HG03439 (cell line): ENCODE data around the gene ST8SIA4.

Source experiments
- ATAC-seq: cut with Tn5 transposase; IDR thresholded peaks from one replicate; pipeline ENCODE4 v1.9.1; 2021; ENCODE audit warnings: mild to moderate bottlenecking, moderate library complexity; ENCODE audit not compliant: unreplicated experiment

The ST8SIA4 gene

DNA sequence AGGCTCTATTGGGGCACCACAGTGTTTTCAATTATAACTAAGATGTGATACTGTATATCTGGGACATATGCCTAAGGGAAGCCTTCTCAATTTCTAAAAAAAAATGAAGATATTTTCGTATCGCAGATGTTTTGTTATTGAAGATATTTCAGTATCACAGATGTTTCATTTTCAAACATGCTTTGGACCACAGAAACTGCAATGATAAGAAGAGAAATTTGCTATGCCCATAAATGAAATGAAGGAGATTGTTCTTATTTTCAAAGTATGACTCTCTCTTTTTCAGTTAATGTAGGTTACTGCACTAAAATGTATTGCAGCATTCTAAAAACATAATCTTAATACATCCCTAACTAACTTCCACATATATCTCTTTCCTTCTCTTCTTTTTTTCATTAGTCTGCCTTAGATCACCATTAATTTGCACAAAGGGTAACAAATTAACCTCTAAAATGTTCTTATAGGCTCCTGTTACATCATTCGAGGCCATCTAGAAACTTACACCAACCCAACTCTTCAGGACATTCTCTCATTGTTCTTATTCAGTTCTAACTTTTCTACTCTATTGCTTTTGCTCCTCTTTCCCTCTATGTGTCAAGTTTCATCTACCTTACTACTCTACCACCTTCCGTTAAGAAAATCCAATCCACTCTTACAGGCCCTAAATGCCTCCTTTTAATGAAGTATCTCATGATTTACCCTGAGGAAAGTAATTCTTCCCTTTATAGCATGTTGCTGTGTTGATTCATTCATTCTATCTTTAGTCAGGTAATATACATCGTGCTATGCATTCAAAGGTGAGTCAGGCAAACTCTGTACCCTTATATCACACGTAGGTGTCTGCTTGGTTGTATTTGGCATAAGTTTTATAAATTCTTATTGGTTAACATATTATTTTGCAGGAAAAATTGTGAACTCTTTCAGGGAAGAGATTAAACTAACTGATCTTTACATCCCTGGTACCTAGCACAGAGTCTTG, 70.5 kb downstream of the ST8SIA4 start:
- no peak for ATAC-seq

GRCh38 chr5:100828898-100829356, 74.2 kb downstream of the ST8SIA4 start:
- ATAC-seq, result no peak

GRCh38 chr5:100828071-100828897, 74.8 kb downstream of the ST8SIA4 start:
- peak; percentile 72 for ATAC-seq

- peak; percentile 11 for ATAC-seq
Measured at GRCh38 chr5:100827481-100827889, 75.6 kb downstream of the ST8SIA4 start.

DNA sequence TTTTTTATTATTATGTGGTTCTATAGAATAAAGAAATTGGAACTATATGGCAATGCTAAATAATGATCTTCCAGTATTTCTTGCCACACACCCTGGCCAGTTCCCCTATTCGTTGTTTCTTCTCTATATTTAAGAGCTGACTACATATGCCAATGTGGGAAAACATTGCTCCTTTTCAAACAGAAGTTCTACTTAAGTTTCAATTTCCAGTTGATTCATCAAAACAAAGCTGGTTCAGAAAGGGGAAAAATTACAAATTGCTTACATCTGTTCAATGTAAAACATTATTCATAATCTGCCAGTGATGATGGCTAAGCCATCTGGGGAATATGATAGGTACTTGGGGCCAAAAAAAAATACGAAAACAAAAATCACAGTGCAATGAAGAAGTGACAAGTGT, 76.9 kb downstream of the ST8SIA4 start:
- no peak for ATAC-seq

- ATAC-seq, result no peak
Measured at GRCh38 chr5:100824635-100825034, 78.4 kb downstream of the ST8SIA4 start.

GRCh38 chr5:100823812-100824211, 79.3 kb downstream of the ST8SIA4 start:
- ATAC-seq, result no peak

DNA sequence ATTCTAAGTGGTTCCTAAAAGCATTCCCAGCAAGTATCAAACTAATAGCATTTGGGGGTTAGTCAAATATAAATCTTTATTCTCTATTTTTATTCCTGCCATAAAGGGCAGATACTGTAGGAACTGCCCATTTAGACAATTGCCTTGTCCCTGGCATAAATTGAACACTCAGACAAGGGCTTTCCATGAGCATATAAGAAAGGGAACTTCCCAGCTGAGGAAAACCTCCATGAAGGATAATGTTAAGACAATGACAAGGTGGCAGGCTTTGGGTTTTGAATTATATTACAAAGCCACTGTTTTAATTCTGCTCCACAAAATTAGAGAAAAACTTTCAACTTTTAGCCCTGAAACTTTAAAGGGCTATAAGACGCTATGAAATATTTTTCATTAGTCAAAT, 81.3 kb downstream of the ST8SIA4 start:
- ATAC-seq, result no peak

- no peak for ATAC-seq
Measured at GRCh38 chr5:100818340-100818739, 84.7 kb downstream of the ST8SIA4 start.

GRCh38 chr5:100803397-100803796, 99.7 kb downstream of the ST8SIA4 start:
- ATAC-seq, result no peak

GRCh38 chr5:100802208-100802607, 100.9 kb downstream of the ST8SIA4 start:
- no peak for ATAC-seq

DNA sequence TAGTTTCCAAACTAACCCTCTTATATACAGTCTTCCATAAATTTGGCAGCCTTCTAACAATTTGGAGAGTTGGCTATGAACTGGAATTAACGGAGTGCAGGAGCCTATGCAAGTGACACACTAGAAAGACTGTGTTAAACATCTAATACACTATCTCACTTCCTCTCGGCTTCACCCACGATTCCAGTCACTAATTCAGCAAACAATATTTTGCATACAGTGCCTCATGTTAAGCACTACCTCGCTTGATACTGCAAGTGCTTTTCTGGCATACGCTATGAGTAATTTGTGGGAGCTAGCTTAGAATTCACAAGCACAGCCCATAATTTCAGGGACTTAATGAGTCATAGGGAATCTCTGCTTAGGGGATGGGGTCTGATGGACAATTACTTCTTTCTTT, 102.5 kb downstream of the ST8SIA4 start:
- ATAC-seq, result no peak

DNA sequence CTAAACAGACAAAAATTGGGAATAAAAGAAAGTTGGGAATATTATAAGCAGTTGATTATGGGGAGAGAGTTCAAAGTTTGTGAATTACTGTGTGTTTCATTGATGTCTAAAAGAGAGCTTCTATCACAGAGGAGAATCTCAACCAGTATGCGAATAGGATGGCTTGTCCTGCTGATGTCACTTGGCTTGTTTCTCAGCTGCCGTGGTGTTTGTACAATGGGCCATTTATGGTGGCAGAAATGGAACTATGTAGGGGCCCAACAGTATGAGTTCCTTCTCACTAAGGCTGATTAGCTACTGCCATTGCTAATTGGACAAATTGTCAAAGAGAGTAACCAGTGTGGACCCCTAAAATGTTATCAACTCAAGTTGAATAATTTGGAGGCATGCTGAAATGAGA, 103.9 kb downstream of the ST8SIA4 start:
- no peak for ATAC-seq

- ATAC-seq, result no peak
Measured at GRCh38 chr5:100797861-100798260, 105.2 kb downstream of the ST8SIA4 start.

DNA sequence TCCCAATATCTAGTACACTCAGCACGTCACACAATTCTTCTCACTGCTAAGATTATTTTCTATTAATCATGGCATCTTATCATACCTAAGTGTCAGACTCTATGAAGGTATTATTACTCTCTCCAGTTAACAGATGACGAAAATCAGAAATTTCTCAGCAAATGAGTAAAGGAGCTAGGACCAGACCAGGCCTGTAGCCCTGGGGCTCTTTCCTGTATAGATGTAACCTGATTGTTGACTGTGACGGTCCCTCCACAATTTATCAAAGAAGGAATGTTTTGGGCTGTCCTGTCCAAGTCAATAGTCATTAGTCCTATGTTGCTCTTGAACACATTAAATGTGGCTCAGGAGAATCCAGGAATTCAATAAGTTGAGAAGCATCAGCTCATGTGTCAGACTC, 106.2 kb downstream of the ST8SIA4 start:
- ATAC-seq, result no peak

DNA sequence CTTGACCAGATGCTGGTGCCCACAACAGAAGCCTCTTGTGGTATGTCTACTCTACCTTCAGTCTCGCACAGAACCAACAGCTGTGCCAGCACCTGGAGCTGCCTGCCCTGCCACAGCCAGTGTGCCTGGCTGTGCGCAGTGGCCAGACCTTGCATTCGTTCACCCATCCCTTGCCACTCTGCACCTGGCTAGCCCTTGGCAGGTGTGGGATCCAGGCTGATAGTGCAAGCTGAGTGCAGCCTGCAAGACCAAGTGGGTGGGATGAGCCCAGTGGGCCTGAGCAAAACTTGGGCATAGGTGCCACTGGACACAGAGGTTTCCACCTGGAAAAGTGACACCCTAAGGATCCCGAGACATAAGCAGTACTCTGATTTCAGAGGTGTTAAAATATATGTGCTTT, 108.2 kb downstream of the ST8SIA4 start:
- ATAC-seq, result no peak

DNA sequence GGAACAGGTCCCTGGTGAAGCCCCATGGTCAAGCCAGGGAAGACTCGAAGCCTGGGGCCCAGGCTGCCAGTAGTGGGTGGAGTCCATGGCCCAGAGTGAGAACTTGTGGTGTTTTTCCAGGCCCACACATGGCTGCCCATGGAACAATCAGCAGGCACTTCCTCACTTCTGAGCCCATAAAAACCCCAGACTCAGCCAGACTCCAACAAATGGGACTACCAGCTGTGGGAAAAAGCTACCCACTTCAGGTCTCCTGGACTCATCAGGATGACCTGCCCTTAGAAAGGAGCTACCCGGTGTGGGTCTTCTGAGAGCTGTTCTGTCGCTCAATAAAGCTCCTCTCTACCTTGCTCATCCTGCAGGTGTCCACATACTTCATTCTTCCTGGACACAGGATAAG, 108.9 kb downstream of the ST8SIA4 start:
- ATAC-seq, result no peak

- no peak for ATAC-seq
Measured at GRCh38 chr5:100792781-100793180, 110.3 kb downstream of the ST8SIA4 start.

GRCh38 chr5:100791391-100791790, 111.7 kb downstream of the ST8SIA4 start:
- ATAC-seq, result no peak

DNA sequence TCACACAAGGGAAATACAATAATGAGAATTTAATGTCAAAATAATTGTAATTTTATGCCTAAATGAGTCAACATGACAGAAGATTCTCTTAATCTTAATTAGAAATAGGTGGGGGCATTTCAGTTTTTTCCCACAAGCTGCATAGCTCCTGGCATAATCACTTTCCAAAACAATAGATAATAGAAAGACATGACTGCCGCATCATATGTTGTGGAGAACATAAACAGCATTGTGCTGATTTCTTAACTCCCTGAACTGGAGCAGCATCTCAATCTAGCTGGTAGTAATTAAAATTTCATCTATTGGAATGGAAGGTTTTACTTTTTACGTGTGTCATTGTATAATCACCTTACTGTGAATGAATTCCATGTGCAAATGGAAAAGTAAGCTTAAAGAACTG, 112.1 kb downstream of the ST8SIA4 start:
- no peak for ATAC-seq

- ATAC-seq, result no peak
Measured at GRCh38 chr5:100790170-100790665, 112.9 kb downstream of the ST8SIA4 start.
